Activated B cell treated with CpG ODN at 0.5 μM for 24 hours (primary cell): ENCODE data around the gene STYXL1. TPM values are rescaled to one million over a fixed set of nuclear protein-coding genes. Genes with fewer than 3 reads are reported as not detected.

ENCODE experiments used
- ATAC-seq: fragments of 200-7000 bp; cut with Tn5 transposase; one replicate; pipeline ENCODE4 v1.10.0; 2021; ENCODE audit warnings: low read depth, mild to moderate bottlenecking, moderate library complexity
- CTCF ChIA-PET: fragments of 350-600 bp; sonication (Branson Sonifier 250); formaldehyde crosslinking; loops from one replicate; lab custom pipeline; 2021; ENCODE audit warnings: antibody characterized with exemption; lab: Charles Lee
- POLR2A ChIA-PET: fragments of 350-600 bp; sonication (Branson Sonifier 250); formaldehyde crosslinking; loops from one replicate; lab custom pipeline; 2021; ENCODE audit warnings: antibody characterized with exemption; lab: Charles Lee
- DNase-seq: peaks from one replicate; pipeline ENCODE4 v3.0.0; 2022
- H3K27ac Mint-ChIP-seq: one replicate; pipeline ENCODE4 v1.8.0; 2020; ENCODE audit warnings: mixed read lengths
- H3K27me3 Mint-ChIP-seq: one replicate; pipeline ENCODE4 v1.8.0; 2021; ENCODE audit warnings: mixed read lengths
- H3K36me3 Mint-ChIP-seq: one replicate; pipeline ENCODE4 v1.8.0; 2021; ENCODE audit warnings: low read depth, mixed read lengths
- H3K4me1 Mint-ChIP-seq: one replicate; pipeline ENCODE4 v1.8.0; 2021; ENCODE audit warnings: mixed read lengths
- H3K4me3 Mint-ChIP-seq: one replicate; pipeline ENCODE4 v1.8.0; 2020; ENCODE audit warnings: mild to moderate bottlenecking, mixed read lengths
- H3K9me3 Mint-ChIP-seq: one replicate; pipeline ENCODE4 v1.8.0; 2020; ENCODE audit warnings: mixed read lengths
- intact Hi-C: fragments of 100-400 bp; cut with micrococcal nuclease; formaldehyde crosslinking; loops from one replicate; pipeline ENCODE4 v1.15.1; 2024
- total RNA-seq: library from RNA; stranded (reverse); gene quantifications from 2 replicates; pipeline ENCODE4 v1.2.3, GENCODE V29; 2022
- TF ChIP-seq, protein P1 (sequence below): fragments of 200-600 bp; IDR thresholded peaks from one replicate; pipeline ENCODE4 v1.8.0; 2022; ENCODE audit warnings: antibody characterized with exemption, mild to moderate bottlenecking

STYXL1 gene
- total RNA-seq, 1 donor from 2014 or later, result 23.1 TPM

GRCh38 chr7:75967487-75967997 is 80.3 kb downstream of the STYXL1 start:
- peaks cover 62% of the 10 kb centered on the region for H3K36me3 Mint-ChIP-seq
- no peaks in the 10 kb centered on the region for H3K4me1 Mint-ChIP-seq
- ATAC-seq (no peak), DNase-seq (no peak)
- POLR2A ChIA-PET, result no interaction called here
- TF ChIP-seq, protein P1, sequence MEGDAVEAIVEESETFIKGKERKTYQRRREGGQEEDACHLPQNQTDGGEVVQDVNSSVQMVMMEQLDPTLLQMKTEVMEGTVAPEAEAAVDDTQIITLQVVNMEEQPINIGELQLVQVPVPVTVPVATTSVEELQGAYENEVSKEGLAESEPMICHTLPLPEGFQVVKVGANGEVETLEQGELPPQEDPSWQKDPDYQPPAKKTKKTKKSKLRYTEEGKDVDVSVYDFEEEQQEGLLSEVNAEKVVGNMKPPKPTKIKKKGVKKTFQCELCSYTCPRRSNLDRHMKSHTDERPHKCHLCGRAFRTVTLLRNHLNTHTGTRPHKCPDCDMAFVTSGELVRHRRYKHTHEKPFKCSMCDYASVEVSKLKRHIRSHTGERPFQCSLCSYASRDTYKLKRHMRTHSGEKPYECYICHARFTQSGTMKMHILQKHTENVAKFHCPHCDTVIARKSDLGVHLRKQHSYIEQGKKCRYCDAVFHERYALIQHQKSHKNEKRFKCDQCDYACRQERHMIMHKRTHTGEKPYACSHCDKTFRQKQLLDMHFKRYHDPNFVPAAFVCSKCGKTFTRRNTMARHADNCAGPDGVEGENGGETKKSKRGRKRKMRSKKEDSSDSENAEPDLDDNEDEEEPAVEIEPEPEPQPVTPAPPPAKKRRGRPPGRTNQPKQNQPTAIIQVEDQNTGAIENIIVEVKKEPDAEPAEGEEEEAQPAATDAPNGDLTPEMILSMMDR, result no peak
- no peaks in the 10 kb centered on the region for H3K27me3 Mint-ChIP-seq
- no peak overlapping the region for H3K4me3 Mint-ChIP-seq
- no peak overlapping the region for H3K27ac Mint-ChIP-seq
- no peaks in the 10 kb centered on the region for H3K9me3 Mint-ChIP-seq
- intact Hi-C loops, result no loop called here
- CTCF ChIA-PET, result no interaction called here

DNA sequence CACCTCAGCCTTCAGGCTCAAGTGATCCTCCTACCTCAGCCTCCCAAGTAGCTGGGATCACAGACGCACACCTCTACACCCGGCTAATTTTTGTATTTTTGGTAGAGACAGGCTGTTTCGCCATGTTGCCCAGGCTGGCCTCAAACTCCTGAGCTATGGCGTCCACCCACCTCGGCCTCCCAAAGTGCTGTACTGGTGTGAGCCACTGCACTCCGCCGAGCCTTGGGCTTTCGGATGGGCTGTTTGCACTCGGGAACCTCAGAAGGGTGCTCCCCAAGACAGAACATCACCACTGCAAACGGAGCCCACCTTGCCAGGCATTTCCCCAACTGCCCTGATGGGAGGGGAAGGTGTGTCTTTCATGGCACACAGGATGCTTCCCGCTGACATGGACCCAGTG is 80.7 kb downstream of the STYXL1 start:
- ATAC-seq, result no peak
- no peak overlapping the region for H3K27ac Mint-ChIP-seq
- H3K27me3 Mint-ChIP-seq, result no peaks in the 10 kb centered on the region
- H3K9me3 Mint-ChIP-seq, result no peaks in the 10 kb centered on the region
- ChIA-PET POLR2A (no interaction called here), CTCF (no interaction called here)
- H3K4me3 Mint-ChIP-seq, result no peak overlapping the region
- H3K4me1 Mint-ChIP-seq, result no peaks in the 10 kb centered on the region
- intact Hi-C loops, result no loop called here
- TF ChIP-seq, protein P1, result no peak
- H3K36me3 Mint-ChIP-seq, result peaks cover 58% of the 10 kb centered on the region
- no peak for DNase-seq

DNA sequence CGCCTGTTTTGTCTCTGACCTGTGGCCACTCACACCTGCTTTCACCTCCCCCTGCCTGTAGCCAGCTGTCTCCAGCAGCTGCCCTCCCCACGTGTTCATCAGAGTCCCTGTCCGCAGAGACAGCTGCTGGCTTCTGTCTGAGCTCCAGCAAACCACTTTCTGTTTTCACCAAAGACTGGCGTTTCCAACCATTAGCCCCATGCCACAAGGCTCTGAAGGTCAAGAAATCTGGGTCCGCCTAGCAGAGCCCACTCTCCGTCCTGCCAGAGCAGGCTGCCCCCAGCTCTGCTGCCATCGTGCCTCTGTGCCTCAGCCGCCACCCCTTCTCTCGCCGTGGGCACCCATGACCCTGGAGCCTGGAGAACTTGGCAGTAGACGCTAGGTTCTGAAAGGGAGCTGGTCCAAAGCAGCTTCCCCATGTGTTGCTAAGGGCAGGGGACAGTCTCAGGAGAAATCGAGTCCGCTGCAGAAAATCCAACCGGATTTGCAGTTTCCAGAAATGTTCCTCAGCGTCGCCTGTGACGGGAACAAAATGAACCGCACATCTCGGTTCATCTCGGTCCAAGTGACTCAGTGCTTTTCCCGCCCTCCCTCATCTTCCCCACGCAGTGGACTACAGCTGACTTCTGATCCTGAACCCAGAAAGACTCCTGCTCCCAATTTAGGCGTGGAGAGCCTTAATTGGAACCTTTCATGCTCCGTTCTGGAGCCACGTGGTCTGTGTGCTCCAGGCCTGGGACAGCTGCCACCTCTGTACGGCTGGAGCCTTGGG is 81.4 kb downstream of the STYXL1 start:
- H3K4me1 Mint-ChIP-seq, result no peaks in the 10 kb centered on the region
- TF ChIP-seq, protein P1, result no peak
- DNase-seq (no peak), ATAC-seq (no peak)
- no peak overlapping the region for H3K4me3 Mint-ChIP-seq
- no peaks in the 10 kb centered on the region for H3K27me3 Mint-ChIP-seq
- no peaks in the 10 kb centered on the region for H3K9me3 Mint-ChIP-seq
- peaks cover 58% of the 10 kb centered on the region for H3K36me3 Mint-ChIP-seq
- H3K27ac Mint-ChIP-seq, result no peak overlapping the region
- intact Hi-C loops, result no loop called here
- POLR2A ChIA-PET, result no interaction called here
- CTCF ChIA-PET, result no interaction called here

- Mint-ChIP-seq H3K4me1 (no peaks in the 10 kb centered on the region), H3K27ac (no peak overlapping the region), H3K27me3 (no peaks in the 10 kb centered on the region), H3K36me3 (peaks cover 57% of the 10 kb centered on the region), H3K4me3 (no peak overlapping the region), H3K9me3 (no peaks in the 10 kb centered on the region)
- DNase-seq (no peak), ATAC-seq (no peak)
- intact Hi-C loops, result no loop called here
- TF ChIP-seq, protein P1, result no peak
- POLR2A ChIA-PET, result no interaction called here
- CTCF ChIA-PET, result no interaction called here
These were observed 82.2 kb downstream of the STYXL1 start for GRCh38 chr7:75965617-75966016.

- POLR2A ChIA-PET, result no interaction called here
These were observed 84.3 kb downstream of the STYXL1 start for GRCh38 chr7:75963381-75963995.

More at GRCh38 chr7:75963381-75963995, 84.3 kb downstream of the STYXL1 start:
- peaks cover 54% of the 10 kb centered on the region for H3K36me3 Mint-ChIP-seq
- H3K4me3 Mint-ChIP-seq, result no peak overlapping the region
- TF ChIP-seq, protein P1, result no peak
- no peak overlapping the region for H3K27ac Mint-ChIP-seq
- DNase-seq, result no peak
- no peak for ATAC-seq
- intact Hi-C loops, result no loop called here
- H3K27me3 Mint-ChIP-seq, result no peaks in the 10 kb centered on the region
- no peaks in the 10 kb centered on the region for H3K4me1 Mint-ChIP-seq
- H3K9me3 Mint-ChIP-seq, result no peaks in the 10 kb centered on the region
- CTCF ChIA-PET, result no interaction called here
